GM23248 (cell line): ENCODE results near the gene SPESP1. TPM values are rescaled to one million over a fixed set of nuclear protein-coding genes. Genes with fewer than 3 reads are reported as not detected.
"Not testable (repeated sequence)": the region's sequence is repeated elsewhere in the genome, so short reads cannot be mapped to it uniquely, and the experiment has no call there.

ENCODE experiments used
- DNase-seq: peaks from one replicate; pipeline ENCODE4 v3.0.0-alpha.2; 2015
- H2AFZ ChIP-seq: fragments of 200-600 bp; sonication (generic); 2 replicates; pipeline ENCODE4 v1.6.1; 2016; ENCODE audit warnings: antibody characterized with exemption
- H3F3A ChIP-seq: fragments of 200-600 bp; sonication (generic); 2 replicates; pipeline ENCODE4 v1.6.1; 2016; ENCODE audit warnings: mild to moderate bottlenecking, antibody characterized with exemption, mixed run types; ENCODE audit not compliant: insufficient read depth
- H3K27ac ChIP-seq: fragments of 200-600 bp; sonication (generic); 2 replicates; pipeline ENCODE4 v1.5.1; 2016; ENCODE audit warnings: mild to moderate bottlenecking
- H3K27me3 ChIP-seq: fragments of 200-600 bp; sonication (generic); replicated peaks from 2 replicates; pipeline ENCODE4 v1.6.1; 2016; ENCODE audit warnings: mild to moderate bottlenecking; ENCODE audit not compliant: insufficient read depth
- H3K36me3 ChIP-seq: fragments of 200-600 bp; sonication (generic); 2 replicates; pipeline ENCODE4 v1.6.1; 2016; ENCODE audit warnings: low read depth, mild to moderate bottlenecking
- H3K4me1 ChIP-seq: fragments of 200-600 bp; sonication (generic); 2 replicates; pipeline ENCODE4 v1.6.1; 2016; ENCODE audit warnings: mild to moderate bottlenecking; ENCODE audit not compliant: insufficient read depth
- H3K4me2 ChIP-seq: fragments of 200-600 bp; sonication (generic); one replicate; pipeline ENCODE4 v1.6.1; 2016; ENCODE audit warnings: mild to moderate bottlenecking; ENCODE audit not compliant: unreplicated experiment
- H3K4me3 ChIP-seq: fragments of 200-600 bp; sonication (generic); 2 replicates; pipeline ENCODE4 v1.5.1; 2016; ENCODE audit warnings: mild to moderate bottlenecking
- H3K79me2 ChIP-seq: fragments of 200-600 bp; sonication (generic); 2 replicates; pipeline ENCODE4 v1.6.1; 2016; ENCODE audit warnings: mild to moderate bottlenecking; ENCODE audit not compliant: insufficient read depth
- H3K9ac ChIP-seq: fragments of 200-600 bp; sonication (generic); 2 replicates; pipeline ENCODE4 v1.6.1; 2016; ENCODE audit warnings: mild to moderate bottlenecking
- H3K9me2 ChIP-seq: fragments of 200-600 bp; sonication (generic); 2 replicates; pipeline ENCODE4 v1.6.1; 2016; ENCODE audit warnings: mixed run types, mild to moderate bottlenecking, moderate library complexity; ENCODE audit not compliant: insufficient read depth
- H3K9me3 ChIP-seq: fragments of 200-600 bp; sonication (generic); one replicate; pipeline ENCODE4 v1.6.1; 2017; ENCODE audit warnings: low read depth
- H4K20me1 ChIP-seq: fragments of 200-600 bp; sonication (generic); 2 replicates; pipeline ENCODE4 v1.6.0; 2016; ENCODE audit not compliant: insufficient read depth
- EZH2 ChIP-seq: fragments of 200-600 bp; sonication (generic); IDR thresholded peaks from 2 replicates; pipeline ENCODE4 v1.6.1; 2018; ENCODE audit warnings: antibody characterized with exemption, mild to moderate bottlenecking; ENCODE audit not compliant: insufficient read depth, poor library complexity, severe bottlenecking
- EZH2phosphoT487 ChIP-seq: fragments of 200-600 bp; sonication (generic); IDR thresholded peaks from 2 replicates; pipeline ENCODE4 v1.6.1; 2018; ENCODE audit warnings: antibody characterized with exemption, moderate library complexity, mild to moderate bottlenecking, low read depth; ENCODE audit not compliant: insufficient read depth
- WGBS, 2 experiments: methylation state at CpG; one replicate each; pipeline ENCODE4 v1.1.6; 2015 to 2017; ENCODE audit warnings: low lambda C conversion rate in 2 of 2, low coverage in 1 of 2; ENCODE audit errors: missing lambda C conversion rate in 2 of 2; 5-methylcytosine and 5-hydroxymethylcytosine counted together
- in situ Hi-C: fragments of 300-500 bp; cut with MboI; formaldehyde crosslinking; loops from 2 replicates; pipeline ENCODE4 v1.15.0; 2020
- polyA plus RNA-seq: library from polyadenylated mRNA; unstranded; fragments of >200 nt; fragmentation: Nextera tagmentation; extraction: Ambion mirVana; gene quantifications from 2 replicates; pipeline ENCODE4 v1.2.1, GENCODE V29; 2016
- total RNA-seq: library from RNA; depleted of rRNA; stranded (reverse); fragments of >200 nt; shearing (Covaris generic); gene quantifications from 2 replicates; pipeline ENCODE4 v1.2.3, GENCODE V29; 2014

The SPESP1 gene
- total and polyA plus RNA-seq, 2 experiments from 2014 or later: 1.1 to 3.4 TPM

- peaks cover 27% of the 10 kb centered on the region for H3K27me3 ChIP-seq
- H2AFZ ChIP-seq: no peak overlapping the region
- no peak overlapping the region for H3K9ac ChIP-seq
- DNase-seq: no peak
- H3K4me1 ChIP-seq: no peaks in the 10 kb centered on the region
- no peaks in the 10 kb centered on the region for H3K9me3 ChIP-seq
- TF ChIP-seq EZH2phosphoT487 (no peak), EZH2 (no peak)
- in situ Hi-C loops: no loop called here
- no peaks in the 10 kb centered on the region for H4K20me1 ChIP-seq
- H3K4me2 ChIP-seq: no peak overlapping the region
- WGBS, 2 experiments: 50 to 60% methylated on average over 5 of the region's 5 CpGs
- no peak overlapping the region for H3K27ac ChIP-seq
- no peaks in the 10 kb centered on the region for H3F3A ChIP-seq
- no peaks in the 10 kb centered on the region for H3K36me3 ChIP-seq
- H3K79me2 ChIP-seq: no peaks in the 10 kb centered on the region
- H3K9me2 ChIP-seq: no peaks in the 10 kb centered on the region
- no peak overlapping the region for H3K4me3 ChIP-seq
Measured at GRCh38 chr15:68966996-68967395, 36.7 kb downstream of the SPESP1 start.

- Histone ChIP-seq H3K4me3 (no peak overlapping the region), H3F3A (no peaks in the 10 kb centered on the region), H3K27ac (no peak overlapping the region), H3K9me2 (no peaks in the 10 kb centered on the region), H3K27me3 (peaks cover 24% of the 10 kb centered on the region), H3K9ac (no peak overlapping the region), H2AFZ (no peak overlapping the region), H3K79me2 (no peaks in the 10 kb centered on the region), H3K36me3 (no peaks in the 10 kb centered on the region), H3K4me1 (no peaks in the 10 kb centered on the region), H3K4me2 (no peak overlapping the region), H3K9me3 (no peaks in the 10 kb centered on the region), H4K20me1 (no peaks in the 10 kb centered on the region)
- no peak for TF ChIP-seq EZH2phosphoT487
- no peak for TF ChIP-seq EZH2
- DNase-seq: no peak
- in situ Hi-C loops: no loop called here
Measured at GRCh38 chr15:68967948-68968347, 37.6 kb downstream of the SPESP1 start.

GRCh38 chr15:68969298-68969697, 39.0 kb downstream of the SPESP1 start:
- TF ChIP-seq EZH2 (no peak), EZH2phosphoT487 (no peak)
- H3K4me3 ChIP-seq: no peak overlapping the region
- H2AFZ ChIP-seq: no peak overlapping the region
- no peaks in the 10 kb centered on the region for H3K4me1 ChIP-seq
- peaks cover 19% of the 10 kb centered on the region for H3K27me3 ChIP-seq
- H3K9ac ChIP-seq: no peak overlapping the region
- no peak overlapping the region for H3K27ac ChIP-seq
- H3F3A ChIP-seq: no peaks in the 10 kb centered on the region
- no peak overlapping the region for H3K4me2 ChIP-seq
- no peaks in the 10 kb centered on the region for H3K36me3 ChIP-seq
- DNase-seq: no peak
- H3K79me2 ChIP-seq: no peaks in the 10 kb centered on the region
- no peaks in the 10 kb centered on the region for H3K9me3 ChIP-seq
- H3K9me2 ChIP-seq: no peaks in the 10 kb centered on the region
- H4K20me1 ChIP-seq: no peaks in the 10 kb centered on the region
- in situ Hi-C loops: no loop called here

- no peak for TF ChIP-seq EZH2phosphoT487
- TF ChIP-seq EZH2: no peak
- WGBS, 2 experiments: 43 to 52% methylated on average over 4 of the region's 4 CpGs
- Histone ChIP-seq H3F3A (no peaks in the 10 kb centered on the region), H3K27ac (no peak overlapping the region), H3K9me3 (no peaks in the 10 kb centered on the region), H3K4me3 (no peak overlapping the region), H3K27me3 (peaks cover 10% of the 10 kb centered on the region), H3K79me2 (no peaks in the 10 kb centered on the region), H3K36me3 (no peaks in the 10 kb centered on the region), H3K4me2 (no peak overlapping the region), H3K9me2 (no peaks in the 10 kb centered on the region), H3K4me1 (no peaks in the 10 kb centered on the region), H4K20me1 (no peaks in the 10 kb centered on the region), H3K9ac (no peak overlapping the region), H2AFZ (no peak overlapping the region)
- in situ Hi-C loops: no loop called here
- no peak for DNase-seq
Measured at GRCh38 chr15:68972201-68973065, 42.1 kb downstream of the SPESP1 start.

GRCh38 chr15:68975651-68976160, 45.4 kb downstream of the SPESP1 start:
- H3F3A ChIP-seq, H3K9ac ChIP-seq, H3K36me3 ChIP-seq, H3K79me2 ChIP-seq, H3K4me1 ChIP-seq, H3K9me2 ChIP-seq, H3K4me2 ChIP-seq, in situ Hi-C loops, H3K4me3 ChIP-seq, H3K27ac ChIP-seq, H4K20me1 ChIP-seq, DNase-seq, H3K9me3 ChIP-seq, H2AFZ ChIP-seq: not testable (repeated sequence)
- WGBS, 2 experiments: 71 to 75% methylated on average over 24 to 26 of the region's 26 CpGs
- peaks cover 29% of the 10 kb centered on the region for H3K27me3 ChIP-seq

GRCh38 chr15:68977426-68977825, 47.1 kb downstream of the SPESP1 start:
- H3K36me3 ChIP-seq, H2AFZ ChIP-seq, in situ Hi-C loops, H3K4me2 ChIP-seq, H4K20me1 ChIP-seq, H3K79me2 ChIP-seq, H3K9me2 ChIP-seq, DNase-seq, H3K4me3 ChIP-seq, H3K4me1 ChIP-seq, H3F3A ChIP-seq, H3K9me3 ChIP-seq, H3K9ac ChIP-seq, H3K27ac ChIP-seq: not testable (repeated sequence)
- WGBS, 2 experiments: 68 to 77% methylated on average over 10 of the region's 10 CpGs
- peaks cover 37% of the 10 kb centered on the region for H3K27me3 ChIP-seq
